ENCODE measurements around the gene DSP. TPM values are rescaled to one million over a fixed set of nuclear protein-coding genes. Genes with fewer than 3 reads are reported as not detected.
A peak's percentile ranks its signal among the peaks of the same experiment; 100 is the strongest.

DSP gene
- total and polyA plus RNA-seq, 2 of the 13 experiments (the other 11 are each of a cell fraction or from before 2014, with no cell fraction given), result 89.8 to 117 TPM

DNA sequence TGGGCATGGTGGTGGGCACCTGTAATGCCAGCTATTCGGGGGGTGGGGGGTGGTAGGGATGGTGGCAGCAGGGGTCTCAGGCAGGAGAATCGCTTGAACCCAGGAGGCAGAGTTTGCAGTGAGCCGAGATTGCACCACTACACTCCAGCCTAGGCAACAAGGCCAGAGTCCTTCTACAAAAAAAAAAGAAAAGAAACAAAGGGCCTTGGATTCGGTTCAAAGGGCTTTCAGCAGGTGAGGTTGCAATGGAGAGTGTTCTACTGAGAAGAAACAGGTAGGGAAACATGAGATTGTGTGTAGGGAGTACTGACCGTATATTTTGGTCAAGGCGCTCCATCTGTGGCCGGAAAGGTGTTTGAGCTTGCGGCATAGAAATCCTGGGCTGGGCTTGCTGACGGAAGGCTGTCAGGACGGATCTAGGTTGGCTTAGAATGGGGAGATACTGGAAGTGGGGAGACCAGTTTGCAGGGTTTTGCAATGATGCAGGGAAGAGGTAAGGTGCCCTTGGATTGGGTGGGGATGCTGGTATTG is 40.7 kb upstream of the DSP start:
- WGBS (ENCODE audit: low lambda C conversion rate), result 19% methylated on average over 10 of the region's 10 CpGs
- no peak overlapping the region for H3K9ac ChIP-seq (ENCODE audit: insufficient read depth, low read depth, low read length)
- H3K27me3 ChIP-seq (ENCODE audit: control insufficient read depth in 1 of 2, insufficient read depth in 2 of 2, low read length in 2 of 2), result peaks cover 0 to 8% of the 10 kb centered on the region in 2 experiments; a peak in 2 of 5 replicates
- H3K4me3 ChIP-seq (replicated peaks in 1 of 3; ENCODE audit: insufficient read depth in 1 of 3, low read depth in 2 of 3, low read length in 3 of 3), result no peak overlapping the region
- ChIA-PET POLR2A (no interaction called here), CTCF (ENCODE audit: low intra/inter-chr PET ratio, low total read pairs) (no interaction called here)
- no peak for DNase-seq (ENCODE audit: low spot score)
- in situ Hi-C loops (cut with HindIII; ENCODE audit: extremely low pct_ligation_motif_present, low pct_unique_long_range_greater_than_20kb) (no loop called here), intact Hi-C loops (cut with micrococcal nuclease; ENCODE audit: unreplicated experiment) (no loop called here)
- H3K4me1 ChIP-seq (ENCODE audit: insufficient read depth, low read length), result peaks cover 54% of the 10 kb centered on the region
- no peaks in the 10 kb centered on the region for H3K36me3 ChIP-seq (replicated peaks in 1 of 2; ENCODE audit: control insufficient read depth in 1 of 2, insufficient read depth in 2 of 2, low read length in 2 of 2)
- FAIRE-seq, result no peak
- no peaks in the 10 kb centered on the region for H3K9me3 ChIP-seq (ENCODE audit: low read length)
- H3K27ac ChIP-seq (ENCODE audit: extremely low read length, insufficient read depth, low read length), result no peak overlapping the region
- H2AFZ ChIP-seq (ENCODE audit: low read length), result no peak overlapping the region
- BruUV-seq (replicated peaks), result no TSS peak
- peak overlapping the region; percentile 54 for H3K4me2 ChIP-seq (ENCODE audit: low read depth, low read length)
- H3K79me2 ChIP-seq (ENCODE audit: insufficient read depth, low read length), result no peaks in the 10 kb centered on the region
- no peaks in the 10 kb centered on the region for H4K20me1 ChIP-seq (ENCODE audit: insufficient read depth, low read length)
- peak; percentile 12; the same call in 1 of the 3 replicates for ATAC-seq
- TF ChIP-seq, protein P1, sequence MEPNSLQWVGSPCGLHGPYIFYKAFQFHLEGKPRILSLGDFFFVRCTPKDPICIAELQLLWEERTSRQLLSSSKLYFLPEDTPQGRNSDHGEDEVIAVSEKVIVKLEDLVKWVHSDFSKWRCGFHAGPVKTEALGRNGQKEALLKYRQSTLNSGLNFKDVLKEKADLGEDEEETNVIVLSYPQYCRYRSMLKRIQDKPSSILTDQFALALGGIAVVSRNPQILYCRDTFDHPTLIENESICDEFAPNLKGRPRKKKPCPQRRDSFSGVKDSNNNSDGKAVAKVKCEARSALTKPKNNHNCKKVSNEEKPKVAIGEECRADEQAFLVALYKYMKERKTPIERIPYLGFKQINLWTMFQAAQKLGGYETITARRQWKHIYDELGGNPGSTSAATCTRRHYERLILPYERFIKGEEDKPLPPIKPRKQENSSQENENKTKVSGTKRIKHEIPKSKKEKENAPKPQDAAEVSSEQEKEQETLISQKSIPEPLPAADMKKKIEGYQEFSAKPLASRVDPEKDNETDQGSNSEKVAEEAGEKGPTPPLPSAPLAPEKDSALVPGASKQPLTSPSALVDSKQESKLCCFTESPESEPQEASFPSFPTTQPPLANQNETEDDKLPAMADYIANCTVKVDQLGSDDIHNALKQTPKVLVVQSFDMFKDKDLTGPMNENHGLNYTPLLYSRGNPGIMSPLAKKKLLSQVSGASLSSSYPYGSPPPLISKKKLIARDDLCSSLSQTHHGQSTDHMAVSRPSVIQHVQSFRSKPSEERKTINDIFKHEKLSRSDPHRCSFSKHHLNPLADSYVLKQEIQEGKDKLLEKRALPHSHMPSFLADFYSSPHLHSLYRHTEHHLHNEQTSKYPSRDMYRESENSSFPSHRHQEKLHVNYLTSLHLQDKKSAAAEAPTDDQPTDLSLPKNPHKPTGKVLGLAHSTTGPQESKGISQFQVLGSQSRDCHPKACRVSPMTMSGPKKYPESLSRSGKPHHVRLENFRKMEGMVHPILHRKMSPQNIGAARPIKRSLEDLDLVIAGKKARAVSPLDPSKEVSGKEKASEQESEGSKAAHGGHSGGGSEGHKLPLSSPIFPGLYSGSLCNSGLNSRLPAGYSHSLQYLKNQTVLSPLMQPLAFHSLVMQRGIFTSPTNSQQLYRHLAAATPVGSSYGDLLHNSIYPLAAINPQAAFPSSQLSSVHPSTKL (CRISPR knock-in tag; IDR thresholded peaks at IDR 0.05), result 0 out of 2 replicates have a peak, but pooled peaks have one; percentile 21
- TF ChIP-seq GZF1 (CRISPR knock-in tag; IDR thresholded peaks at IDR 0.05) (peak; percentile 91), HNF4G (IDR thresholded peaks at IDR 0.05; ENCODE audit: borderline replicate concordance, low read depth, low read length) (peak; percentile 37; the same call in 1 of the 2 replicates), HNF4G (CRISPR knock-in tag; IDR thresholded peaks at IDR 0.05; ENCODE audit: borderline replicate concordance, low read depth) (no peak), STAT5B (CRISPR knock-in tag; IDR thresholded peaks at IDR 0.05) (no peak), JUNB (CRISPR knock-in tag; IDR thresholded peaks at IDR 0.05; ENCODE audit: borderline replicate concordance) (no peak), KMT2B (CRISPR knock-in tag; IDR thresholded peaks at IDR 0.05) (no peak), NAIF1 (CRISPR knock-in tag; IDR thresholded peaks at IDR 0.05; ENCODE audit: borderline replicate concordance) (no peak), SOX13 (IDR thresholded peaks at IDR 0.05) (no peak), SOX13 (CRISPR knock-in tag; conservative IDR thresholded peaks at IDR 0.05 in 1 of 2, IDR thresholded peaks at IDR 0.05 in 1 of 2) (0 out of 4 replicates have a peak, but pooled peaks of 1 of the 2 experiments have one; percentile 12)
- TF ChIP-seq, protein P2, sequence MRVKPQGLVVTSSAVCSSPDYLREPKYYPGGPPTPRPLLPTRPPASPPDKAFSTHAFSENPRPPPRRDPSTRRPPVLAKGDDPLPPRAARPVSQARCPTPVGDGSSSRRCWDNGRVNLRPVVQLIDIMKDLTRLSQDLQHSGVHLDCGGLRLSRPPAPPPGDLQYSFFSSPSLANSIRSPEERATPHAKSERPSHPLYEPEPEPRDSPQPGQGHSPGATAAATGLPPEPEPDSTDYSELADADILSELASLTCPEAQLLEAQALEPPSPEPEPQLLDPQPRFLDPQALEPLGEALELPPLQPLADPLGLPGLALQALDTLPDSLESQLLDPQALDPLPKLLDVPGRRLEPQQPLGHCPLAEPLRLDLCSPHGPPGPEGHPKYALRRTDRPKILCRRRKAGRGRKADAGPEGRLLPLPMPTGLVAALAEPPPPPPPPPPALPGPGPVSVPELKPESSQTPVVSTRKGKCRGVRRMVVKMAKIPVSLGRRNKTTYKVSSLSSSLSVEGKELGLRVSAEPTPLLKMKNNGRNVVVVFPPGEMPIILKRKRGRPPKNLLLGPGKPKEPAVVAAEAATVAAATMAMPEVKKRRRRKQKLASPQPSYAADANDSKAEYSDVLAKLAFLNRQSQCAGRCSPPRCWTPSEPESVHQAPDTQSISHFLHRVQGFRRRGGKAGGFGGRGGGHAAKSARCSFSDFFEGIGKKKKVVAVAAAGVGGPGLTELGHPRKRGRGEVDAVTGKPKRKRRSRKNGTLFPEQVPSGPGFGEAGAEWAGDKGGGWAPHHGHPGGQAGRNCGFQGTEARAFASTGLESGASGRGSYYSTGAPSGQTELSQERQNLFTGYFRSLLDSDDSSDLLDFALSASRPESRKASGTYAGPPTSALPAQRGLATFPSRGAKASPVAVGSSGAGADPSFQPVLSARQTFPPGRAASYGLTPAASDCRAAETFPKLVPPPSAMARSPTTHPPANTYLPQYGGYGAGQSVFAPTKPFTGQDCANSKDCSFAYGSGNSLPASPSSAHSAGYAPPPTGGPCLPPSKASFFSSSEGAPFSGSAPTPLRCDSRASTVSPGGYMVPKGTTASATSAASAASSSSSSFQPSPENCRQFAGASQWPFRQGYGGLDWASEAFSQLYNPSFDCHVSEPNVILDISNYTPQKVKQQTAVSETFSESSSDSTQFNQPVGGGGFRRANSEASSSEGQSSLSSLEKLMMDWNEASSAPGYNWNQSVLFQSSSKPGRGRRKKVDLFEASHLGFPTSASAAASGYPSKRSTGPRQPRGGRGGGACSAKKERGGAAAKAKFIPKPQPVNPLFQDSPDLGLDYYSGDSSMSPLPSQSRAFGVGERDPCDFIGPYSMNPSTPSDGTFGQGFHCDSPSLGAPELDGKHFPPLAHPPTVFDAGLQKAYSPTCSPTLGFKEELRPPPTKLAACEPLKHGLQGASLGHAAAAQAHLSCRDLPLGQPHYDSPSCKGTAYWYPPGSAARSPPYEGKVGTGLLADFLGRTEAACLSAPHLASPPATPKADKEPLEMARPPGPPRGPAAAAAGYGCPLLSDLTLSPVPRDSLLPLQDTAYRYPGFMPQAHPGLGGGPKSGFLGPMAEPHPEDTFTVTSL (CRISPR knock-in tag; IDR thresholded peaks at IDR 0.05; ENCODE audit: borderline replicate concordance), result peak; percentile 50; the same call in 1 of the 2 replicates
- TF ChIP-seq, protein P3, sequence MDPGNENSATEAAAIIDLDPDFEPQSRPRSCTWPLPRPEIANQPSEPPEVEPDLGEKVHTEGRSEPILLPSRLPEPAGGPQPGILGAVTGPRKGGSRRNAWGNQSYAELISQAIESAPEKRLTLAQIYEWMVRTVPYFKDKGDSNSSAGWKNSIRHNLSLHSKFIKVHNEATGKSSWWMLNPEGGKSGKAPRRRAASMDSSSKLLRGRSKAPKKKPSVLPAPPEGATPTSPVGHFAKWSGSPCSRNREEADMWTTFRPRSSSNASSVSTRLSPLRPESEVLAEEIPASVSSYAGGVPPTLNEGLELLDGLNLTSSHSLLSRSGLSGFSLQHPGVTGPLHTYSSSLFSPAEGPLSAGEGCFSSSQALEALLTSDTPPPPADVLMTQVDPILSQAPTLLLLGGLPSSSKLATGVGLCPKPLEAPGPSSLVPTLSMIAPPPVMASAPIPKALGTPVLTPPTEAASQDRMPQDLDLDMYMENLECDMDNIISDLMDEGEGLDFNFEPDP (CRISPR knock-in tag; conservative IDR thresholded peaks at IDR 0.05), result no peak
- TF ChIP-seq, protein P4, sequence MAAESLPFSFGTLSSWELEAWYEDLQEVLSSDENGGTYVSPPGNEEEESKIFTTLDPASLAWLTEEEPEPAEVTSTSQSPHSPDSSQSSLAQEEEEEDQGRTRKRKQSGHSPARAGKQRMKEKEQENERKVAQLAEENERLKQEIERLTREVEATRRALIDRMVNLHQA (CRISPR knock-in tag; IDR thresholded peaks at IDR 0.05), result no peak
